Spleen (tissue), 11 donors: ENCODE data around the gene SORCS2. TPM values are rescaled to one million over a fixed set of nuclear protein-coding genes. Genes with fewer than 3 reads are reported as not detected.
"Not testable (repeated sequence)": the region's sequence is repeated elsewhere in the genome, so short reads cannot be mapped to it uniquely, and the experiment has no call there.

Experiments used
- DNase-seq: peaks from one replicate; pipeline ENCODE4 v3.0.0-alpha.2; 2020
- H3K27ac ChIP-seq, 8 donors: fragments of 200-600 bp; sonication (generic) in 7 of 8; 1 replicate in 4 of 8; 2 replicates in 4 of 8; pipeline versions ENCODE4 v1.5.0 to v1.8.0; 2016 to 2021; ENCODE audit warnings: inconsistent platforms in 4 of 8, mild to moderate bottlenecking in 4 of 8, moderate library complexity in 1 of 8
- H3K27me3 ChIP-seq, 7 donors: fragments of 200-600 bp; sonication (generic) in 6 of 7; replicated peaks in 1 of 7; 1 replicate in 4 of 7; 2 replicates in 3 of 7; pipeline versions ENCODE4 v1.5.0 to v1.8.0; 2016 to 2021; ENCODE audit warnings: inconsistent platforms in 3 of 7, mild to moderate bottlenecking in 1 of 7
- H3K36me3 ChIP-seq, 6 donors: fragments of 200-600 bp; sonication (generic) in 5 of 6; 1 replicate in 4 of 6; 2 replicates in 2 of 6; pipeline versions ENCODE4 v1.5.0 to v1.8.0; 2016 to 2021; ENCODE audit warnings: inconsistent platforms in 2 of 6
- H3K4me1 ChIP-seq, 6 donors: fragments of 200-600 bp; sonication (generic) in 5 of 6; 1 replicate in 3 of 6; 2 replicates in 3 of 6; pipeline versions ENCODE4 v1.5.0 to v1.8.0; 2016 to 2021; ENCODE audit warnings: inconsistent platforms in 3 of 6
- H3K4me3 ChIP-seq, 8 donors: fragments of 200-600 bp; sonication (generic) in 7 of 8; 1 replicate in 4 of 8; 2 replicates in 4 of 8; pipeline versions ENCODE4 v1.5.0 to v1.8.0; 2016 to 2021; ENCODE audit warnings: inconsistent platforms in 4 of 8, mild to moderate bottlenecking in 4 of 8, moderate library complexity in 2 of 8
- H3K9me3 ChIP-seq, 8 donors: fragments of 200-600 bp; sonication (generic) in 7 of 8; 1 replicate in 4 of 8; 2 replicates in 4 of 8; pipeline versions ENCODE4 v1.5.0 to v1.8.0; 2016 to 2021; ENCODE audit warnings: inconsistent platforms in 4 of 8
- CTCF ChIP-seq, 11 experiments: fragments of 200-600 bp in 7 of 11; fragments of 450-650 bp in 4 of 11; sonication (generic) in 4 of 11; IDR thresholded peaks in 8 of 11; conservative IDR thresholded peaks in 3 of 11; 1 replicate in 7 of 11; 2 replicates in 4 of 11; pipeline versions ENCODE4 v1.4.0 to v1.8.0; 2016 to 2021; ENCODE audit warnings: antibody characterized with exemption in 11 of 11, inconsistent platforms in 4 of 11, mild to moderate bottlenecking in 1 of 11
- POLR2A ChIP-seq, 3 donors: fragments of 450-650 bp; IDR thresholded peaks; one replicate each; pipeline ENCODE4 v1.5.1; 2017; ENCODE audit warnings: antibody characterized with exemption in 3 of 3, mild to moderate bottlenecking in 1 of 3
- POLR2AphosphoS5 ChIP-seq, 3 donors: sonication (generic); formaldehyde crosslinking; IDR thresholded peaks; one replicate each; pipeline ENCODE4 v1.5.1; 2017; ENCODE audit warnings: antibody characterized with exemption in 3 of 3
- WGBS, 5 donors: extraction: QIAGEN DNeasy Blood & Tissue Kit in 3 of 5; methylation state at CpG; one replicate each; pipeline versions ENCODE4 v1.1.5 to v1.1.7; 2013 to 2018; 5-methylcytosine and 5-hydroxymethylcytosine counted together
- intact Hi-C: fragments of 100-400 bp; cut with DNase I; formaldehyde crosslinking; loops from one replicate; pipeline ENCODE4 v1.15.0; 2023; ENCODE audit warnings: low total_unique reads
- polyA plus RNA-seq, 3 donors: library from polyadenylated mRNA; stranded (reverse); fragments of 200-250 nt; gene quantifications; one replicate each; pipeline ENCODE4 v1.2.1, GENCODE V29; 2013
- total RNA-seq, 7 donors: library from RNA; depleted of rRNA in 3 of 7; stranded (reverse); fragments of >200 nt in 3 of 7; fragmentation: NEBNext Ultra II Directional in 4 of 7; extraction: Animal tissue kit (Norgen Biotek cat#: 25700) in 4 of 7; gene quantifications; one replicate each; pipeline versions ENCODE4 v1.1.0 to v1.2.1, GENCODE V29; 2016 to 2021
- donor health status: healthy with polysubstance abuse.
- donor health status: DM: no; HTN: no; CAD: no; lungs with moderate emphysema.
- donor health status: DM: no; HTN: no; CAD: no.
- donor health status: Bipolar disorder and iron deficiency.
- donor health status: healthy.
- donor health status: DM: no; HTN: no; CAD: no.
- donor health status: DM: yes; HTN: yes; CAD: no.

The SORCS2 gene
- total and polyA plus RNA-seq, 10 donors, result 0.33 to 1.6 (median 0.60) TPM

GRCh38 chr4:7213807-7214206 is 21.5 kb downstream of the SORCS2 start:
- Histone ChIP-seq H3K4me1 (no peaks in the 10 kb centered on the region), H3K36me3 (no peaks in the 10 kb centered on the region), H3K27ac (no peak overlapping the region), H3K4me3 (no peak overlapping the region), H3K27me3 (peaks cover 0 to 69% (median 3%) of the 10 kb centered on the region in 7 donors), H3K9me3 (peaks cover 0 to 15% (median 11%) of the 10 kb centered on the region in 8 donors)
- intact Hi-C loops, result no loop called here
- 82 to 100% (median 87%) methylated on average over 1 to 2 of the region's 2 CpGs; no CpG with 5 or more reads in 1 of the 5 donors for WGBS, 5 donors
- DNase-seq, result no peak
- TF ChIP-seq POLR2A (IDR thresholded peaks at IDR 0.05) (no peak), CTCF (IDR thresholded peaks at IDR 0.05 in 8 of 11, conservative IDR thresholded peaks at IDR 0.05 in 3 of 11) (no peak), POLR2AphosphoS5 (IDR thresholded peaks at IDR 0.05) (no peak)

GRCh38 chr4:7214359-7214758 is 22.0 kb downstream of the SORCS2 start:
- H3K27me3 ChIP-seq, result peaks cover 0 to 63% (median 0%) of the 10 kb centered on the region in 7 donors
- DNase-seq, result no peak
- H3K4me3 ChIP-seq, result no peak overlapping the region
- no peaks in the 10 kb centered on the region for H3K36me3 ChIP-seq
- H3K4me1 ChIP-seq, result no peaks in the 10 kb centered on the region
- WGBS, 5 donors, result 38 to 100% (median 89%) methylated on average over 1 to 2 of the region's 2 CpGs
- intact Hi-C loops, result no loop called here
- H3K27ac ChIP-seq, result no peak overlapping the region
- peaks cover 0 to 15% (median 11%) of the 10 kb centered on the region in 8 donors for H3K9me3 ChIP-seq
- TF ChIP-seq POLR2AphosphoS5 (IDR thresholded peaks at IDR 0.05), result no peak
- TF ChIP-seq CTCF (IDR thresholded peaks at IDR 0.05 in 8 of 11, conservative IDR thresholded peaks at IDR 0.05 in 3 of 11), result no peak
- TF ChIP-seq POLR2A (IDR thresholded peaks at IDR 0.05), result no peak

- H3K36me3 ChIP-seq, DNase-seq, intact Hi-C loops, H3K4me1 ChIP-seq, H3K27ac ChIP-seq, H3K4me3 ChIP-seq: not testable (repeated sequence)
- peaks cover 0 to 63% (median 0%) of the 10 kb centered on the region in 7 donors for H3K27me3 ChIP-seq
- peaks cover 0 to 15% (median 11%) of the 10 kb centered on the region in 8 donors for H3K9me3 ChIP-seq
- WGBS, 5 donors, result 74 to 100% (median 90%) methylated on average over 2 to 29 of the region's 29 CpGs
Measured at GRCh38 chr4:7215187-7215586, 22.8 kb downstream of the SORCS2 start.

- no peaks in the 10 kb centered on the region for H3K4me1 ChIP-seq
- H3K27ac ChIP-seq, result no peak overlapping the region
- DNase-seq, result no peak
- H3K27me3 ChIP-seq, result peaks cover 0 to 63% (median 0%) of the 10 kb centered on the region in 7 donors
- TF ChIP-seq POLR2A (IDR thresholded peaks at IDR 0.05), result no peak
- TF ChIP-seq CTCF (IDR thresholded peaks at IDR 0.05 in 8 of 11, conservative IDR thresholded peaks at IDR 0.05 in 3 of 11), result no peak
- TF ChIP-seq POLR2AphosphoS5 (IDR thresholded peaks at IDR 0.05), result no peak
- no peaks in the 10 kb centered on the region for H3K36me3 ChIP-seq
- H3K4me3 ChIP-seq, result no peak overlapping the region
- intact Hi-C loops, result no loop called here
- 84 to 92% (median 91%) methylated on average over 9 of the region's 9 CpGs for whole genome bisulfite sequencing, 5 donors
- peaks cover 0 to 15% (median 11%) of the 10 kb centered on the region in 8 donors for H3K9me3 ChIP-seq
Measured at GRCh38 chr4:7217039-7217438, 24.7 kb downstream of the SORCS2 start.
